ENCODE data around the gene ADRB1.

Gene ADRB1

GRCh38 chr10:114058297-114058696, 14.6 kb downstream of the ADRB1 start:
- no peak for DNase-seq

- no peak for DNase-seq
Measured at GRCh38 chr10:114059561-114059960, 15.9 kb downstream of the ADRB1 start.

DNA sequence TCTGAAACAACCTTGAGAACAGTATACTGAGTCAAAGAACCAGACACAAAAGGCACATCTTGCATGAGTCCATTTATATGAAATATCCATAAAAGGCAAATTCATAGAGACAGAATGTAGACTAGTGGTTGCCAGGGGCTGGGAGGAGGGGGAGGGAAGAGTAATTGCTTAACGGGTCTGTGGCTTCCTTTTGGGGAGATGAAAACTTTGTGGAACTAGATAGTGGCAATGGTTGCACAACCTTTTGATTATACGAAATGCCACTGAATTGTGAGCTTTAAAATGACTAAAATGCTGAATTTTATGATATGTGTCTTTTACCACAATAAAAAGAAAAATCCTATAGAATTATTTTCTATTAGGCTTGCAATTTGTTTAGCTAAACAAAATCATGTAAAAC, 16.8 kb downstream of the ADRB1 start:
- no peak for DNase-seq

DNA sequence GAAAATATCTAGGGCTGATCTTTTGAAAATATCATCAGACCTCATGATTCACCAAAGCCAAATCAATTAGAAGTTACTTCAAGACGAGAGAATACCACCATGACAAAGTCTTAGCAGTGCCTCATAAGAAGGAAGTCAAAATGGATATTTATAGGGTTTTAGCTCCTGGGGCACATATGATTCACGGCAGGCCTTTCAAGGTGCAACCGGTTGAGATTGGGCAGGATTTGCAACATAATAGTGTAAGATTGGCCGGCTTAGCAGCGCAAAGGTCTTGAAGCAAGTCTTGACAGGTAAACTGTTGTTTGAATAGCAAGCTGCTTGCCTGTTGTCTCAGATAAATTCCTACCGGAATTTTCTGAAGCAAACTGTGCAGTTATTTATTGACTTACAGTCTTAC, 17.5 kb downstream of the ADRB1 start:
- DNase-seq = no peak

- DNase-seq = no peak
Measured at GRCh38 chr10:114061789-114062188, 18.1 kb downstream of the ADRB1 start.

DNA sequence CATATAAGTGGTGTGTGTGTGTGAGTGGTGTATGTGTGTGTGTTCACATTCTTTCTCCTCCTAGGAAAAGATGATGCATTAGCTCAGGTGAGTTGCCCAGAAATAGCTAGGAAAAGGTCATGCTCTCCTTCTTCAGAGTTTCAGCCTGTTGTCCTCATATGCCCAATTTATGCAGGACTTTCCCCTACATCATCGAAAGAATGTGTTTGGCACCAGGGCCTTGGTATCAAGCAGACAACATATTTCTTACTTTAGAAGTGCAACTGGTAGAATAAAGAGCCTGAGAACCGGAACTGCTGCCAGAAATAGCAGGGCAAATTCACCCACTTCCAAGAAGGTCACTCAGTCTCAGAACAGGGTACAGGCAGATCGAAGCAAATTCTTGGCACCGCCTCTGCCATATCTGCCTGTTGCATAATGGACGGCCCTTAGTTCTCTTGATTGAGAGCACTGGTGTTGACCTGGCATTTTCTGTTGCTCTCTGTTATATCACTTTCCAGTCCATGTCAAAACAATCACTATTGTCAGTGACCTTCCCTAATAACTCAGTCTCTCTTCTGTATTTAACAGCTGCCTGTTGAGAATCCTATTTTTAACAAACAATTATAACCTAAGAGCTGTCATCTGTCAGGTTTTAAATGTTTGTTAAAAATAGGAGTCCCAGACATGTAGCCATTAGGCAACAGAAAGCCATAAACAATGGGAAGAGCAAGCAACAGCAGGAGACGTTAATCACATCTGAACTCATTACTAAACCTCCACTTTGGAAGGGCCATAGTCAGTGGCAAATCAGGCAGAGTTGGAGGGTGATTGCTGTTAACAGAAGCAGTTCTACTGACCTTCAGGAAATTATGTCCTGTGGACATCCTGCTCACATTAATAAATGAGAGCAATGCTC, 20.7 kb downstream of the ADRB1 start:
- no peak for DNase-seq

DNA sequence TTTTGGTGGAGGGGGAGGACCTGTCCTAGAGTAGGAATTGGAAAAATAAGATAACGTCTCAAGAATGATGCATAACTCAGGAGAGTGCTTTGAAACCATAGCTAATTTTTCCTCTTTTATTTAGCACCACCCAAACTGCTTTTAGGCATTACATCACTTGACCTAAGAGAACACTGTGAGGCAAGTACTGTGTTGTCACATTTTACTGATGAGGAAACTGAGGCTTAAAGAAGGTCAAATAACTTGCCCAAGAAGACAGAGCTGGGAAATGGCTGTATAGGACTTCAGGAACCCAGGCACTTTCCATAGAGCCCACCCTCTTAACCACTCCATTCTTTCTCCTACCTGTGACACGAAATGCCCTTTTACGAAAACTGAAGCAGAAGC, 21.4 kb downstream of the ADRB1 start:
- DNase-seq = no peak

DNA sequence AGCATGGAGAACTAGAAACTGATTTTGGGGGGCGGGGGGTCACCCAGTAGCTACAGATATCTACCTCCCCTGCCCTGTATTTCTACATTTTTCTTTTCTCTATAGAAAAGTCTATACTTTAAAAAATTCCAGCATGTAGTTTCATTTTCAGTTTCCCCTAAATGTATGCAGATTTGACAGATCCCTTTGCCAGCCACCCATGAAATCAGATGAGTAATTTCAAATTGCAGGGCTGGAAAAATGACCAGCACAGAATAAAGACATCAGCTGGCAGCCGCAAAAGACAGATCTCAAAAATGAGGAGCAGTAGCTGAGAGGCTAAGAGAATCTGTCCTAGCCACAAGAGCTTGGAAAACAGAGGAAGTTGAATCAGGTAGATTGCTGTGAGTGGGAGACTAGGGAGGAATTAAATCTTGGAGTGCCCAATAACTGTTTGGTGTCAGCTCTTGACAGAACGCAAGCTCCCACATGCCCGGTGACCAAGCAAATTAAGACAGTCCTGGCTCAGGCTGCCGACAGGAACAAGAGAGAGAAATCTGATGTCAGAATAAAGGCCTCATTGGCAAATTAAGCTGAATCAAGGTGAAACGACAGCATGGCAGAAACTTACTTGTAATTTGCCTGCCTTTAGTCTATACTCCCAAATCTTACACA, 24.5 kb downstream of the ADRB1 start:
- DNase-seq = no peak

- DNase-seq = no peak
Measured at GRCh38 chr10:114070710-114071109, 27.0 kb downstream of the ADRB1 start.

- no peak for DNase-seq
Measured at GRCh38 chr10:114071178-114071577, 27.5 kb downstream of the ADRB1 start.

- DNase-seq = no peak
Measured at GRCh38 chr10:114073395-114074186, 29.9 kb downstream of the ADRB1 start.

- no peak for DNase-seq
Measured at GRCh38 chr10:114075093-114075492, 31.4 kb downstream of the ADRB1 start.

GRCh38 chr10:114077347-114077746, 33.7 kb downstream of the ADRB1 start:
- no peak for DNase-seq

DNA sequence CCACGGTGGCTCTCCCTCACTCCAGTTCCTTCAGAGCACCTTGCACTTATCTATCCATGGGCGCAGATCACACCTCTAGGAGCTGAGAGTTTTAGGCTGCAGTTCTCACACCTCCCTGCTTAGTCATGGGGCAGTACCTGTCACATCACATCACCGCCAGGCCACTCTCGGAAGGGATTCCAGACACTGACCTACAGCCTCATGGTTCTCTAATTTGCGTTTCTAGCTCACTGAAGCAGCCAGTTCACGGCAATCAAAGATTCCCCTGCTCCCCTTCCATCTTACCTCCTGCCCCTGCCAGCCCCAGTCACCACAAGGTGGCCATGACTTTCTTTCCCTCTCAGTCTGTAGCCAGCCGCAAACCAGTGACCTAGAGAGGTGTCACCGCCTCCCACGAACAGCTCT, 34.2 kb downstream of the ADRB1 start:
- DNase-seq = no peak

DNA sequence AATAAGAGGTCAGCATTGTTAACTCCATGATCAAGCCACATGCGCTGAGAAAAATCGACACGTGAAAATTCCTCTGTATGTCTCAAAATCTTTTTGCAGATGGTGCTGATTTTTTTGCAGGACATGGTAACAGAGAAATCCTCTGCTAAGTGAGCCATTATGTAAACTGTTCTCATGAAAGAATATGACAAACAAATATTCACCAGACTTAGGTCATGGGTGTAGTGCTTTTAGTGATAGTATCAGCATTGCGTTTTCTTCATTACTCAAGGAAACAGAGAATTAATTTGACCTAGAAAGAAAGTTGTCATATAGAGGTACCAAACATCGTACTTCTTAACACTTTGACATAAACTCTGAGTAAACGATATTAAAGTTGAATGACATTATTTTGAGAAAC, 34.7 kb downstream of the ADRB1 start:
- DNase-seq = no peak

GRCh38 chr10:114079421-114079820, 35.8 kb downstream of the ADRB1 start:
- no peak for DNase-seq

DNA sequence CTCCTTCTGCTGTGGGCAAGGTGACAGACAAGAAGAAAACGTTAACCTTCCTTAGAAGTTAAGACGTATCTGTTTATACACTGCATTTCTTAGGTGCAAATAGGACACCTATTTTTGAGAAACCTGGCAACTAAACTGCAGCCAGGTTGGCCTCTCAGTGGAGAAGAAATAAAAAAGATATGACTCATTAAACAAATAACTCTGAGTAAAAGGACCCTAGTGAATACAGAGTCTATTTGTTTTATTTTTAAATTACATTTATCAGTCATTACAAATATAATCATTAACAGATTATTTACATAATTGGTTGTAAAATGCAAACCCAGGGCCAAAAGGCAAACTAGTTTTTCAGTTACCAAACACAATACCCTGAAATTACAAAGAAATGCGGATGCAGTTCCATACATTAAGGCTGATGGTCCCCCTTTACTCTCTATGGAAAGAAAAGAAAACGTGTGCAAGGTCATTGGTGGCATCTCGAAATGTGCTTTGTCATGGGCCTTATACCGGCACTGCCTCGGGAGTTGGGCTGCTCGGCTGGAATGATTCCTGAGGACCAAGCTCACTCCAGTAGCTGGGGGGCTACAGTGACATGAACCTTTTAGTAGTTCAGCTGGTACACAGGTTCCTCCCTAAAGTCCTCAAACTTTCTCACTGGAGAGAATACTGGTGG, 38.4 kb downstream of the ADRB1 start:
- DNase-seq = no peak

- DNase-seq = no peak
Measured at GRCh38 chr10:114083040-114083439, 39.4 kb downstream of the ADRB1 start.

GRCh38 chr10:114084215-114084614, 40.5 kb downstream of the ADRB1 start:
- no peak for DNase-seq

DNA sequence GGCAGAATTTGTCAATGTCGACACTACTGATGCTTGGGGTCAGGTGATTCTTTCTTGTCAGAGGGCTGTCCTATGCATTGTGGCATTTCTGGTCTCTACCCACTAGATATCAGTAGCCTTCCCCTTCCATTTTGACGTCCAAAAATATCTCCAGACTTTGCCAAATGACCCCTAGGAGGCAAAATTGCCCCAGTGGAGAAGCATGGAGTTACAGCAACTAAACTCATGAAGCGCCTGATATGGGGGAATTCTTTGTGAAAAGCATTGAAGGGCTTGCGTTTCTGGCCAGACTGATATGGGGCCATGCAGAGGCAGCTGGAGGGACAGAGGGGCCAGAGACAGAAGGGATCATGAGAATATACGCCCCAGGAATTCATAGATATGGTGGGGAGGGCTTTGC, 43.6 kb downstream of the ADRB1 start:
- DNase-seq = no peak

DNA sequence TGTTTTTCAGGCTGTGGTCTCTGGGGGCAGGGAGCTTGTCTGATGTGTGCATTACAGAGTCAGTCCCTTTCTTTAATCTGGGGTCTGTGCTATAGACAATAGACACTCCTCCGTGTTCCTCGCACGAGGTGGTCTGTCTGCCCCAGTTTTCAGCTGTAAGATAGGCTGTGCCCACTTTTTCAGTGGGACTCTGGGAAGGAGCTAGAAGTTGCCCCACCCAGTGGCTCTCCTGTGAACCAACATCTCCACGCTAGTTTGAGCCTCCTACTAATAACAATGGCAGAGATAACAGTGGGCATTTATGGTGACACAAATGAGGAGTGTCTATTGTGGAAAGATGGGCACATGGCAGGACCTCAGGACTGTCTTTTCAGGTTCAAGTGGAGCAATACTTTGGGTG, 44.0 kb downstream of the ADRB1 start:
- DNase-seq = no peak

DNA sequence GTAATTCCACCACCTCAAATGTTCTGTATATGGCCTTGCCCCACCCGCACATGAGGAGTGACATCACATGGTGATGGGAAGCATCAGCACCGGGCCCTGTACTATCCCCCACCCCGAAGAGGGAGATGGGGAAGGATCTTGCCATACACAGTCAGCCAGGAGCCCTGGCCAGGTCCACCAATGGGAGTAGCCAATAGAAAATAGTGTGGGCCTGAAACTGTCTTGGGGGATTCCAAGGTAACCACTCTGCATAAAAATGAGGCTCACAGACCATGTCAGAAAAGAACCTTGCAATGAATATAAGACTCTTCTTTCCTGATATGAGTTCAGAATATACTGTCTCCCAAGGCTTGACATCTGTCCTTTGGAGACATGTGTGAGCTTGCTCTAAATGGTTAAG, 51.1 kb downstream of the ADRB1 start:
- DNase-seq = no peak

Data from cortex of kidney (tissue), 1 donor.